SU-DHL-6 (cell line): ENCODE data around the gene GPR65.

Experiments used
- H2AFZ ChIP-seq: fragments of 200-600 bp; sonication (generic); 2 replicates; pipeline ENCODE4 v1.6.1; 2014; ENCODE audit warnings: low read depth, mild to moderate bottlenecking, moderate library complexity, mixed read lengths, antibody characterized with exemption, low read length; ENCODE audit not compliant: severe bottlenecking
- H3F3A ChIP-seq: fragments of 200-600 bp; shearing (Covaris generic); 2 replicates; pipeline ENCODE4 v1.6.0; 2016; ENCODE audit warnings: antibody characterized with exemption, mild to moderate bottlenecking; ENCODE audit not compliant: insufficient read depth
- H3K27ac ChIP-seq: fragments of 200-600 bp; sonication (generic); 2 replicates; pipeline ENCODE4 v1.5.1; 2016; ENCODE audit warnings: low read depth, mild to moderate bottlenecking, low read length, moderate library complexity, mixed read lengths
- H3K27me3 ChIP-seq: fragments of 200-600 bp; sonication (generic), shearing (Covaris generic); 2 replicates; pipeline ENCODE4 v1.6.0; 2014; ENCODE audit warnings: mild to moderate bottlenecking, low read length
- H3K36me3 ChIP-seq: fragments of 200-600 bp; sonication (generic); 2 replicates; pipeline ENCODE4 v1.6.1; 2014; ENCODE audit warnings: mild to moderate bottlenecking, low read length, mixed read lengths
- H3K4me2 ChIP-seq: fragments of 300-600, 200-600 bp; shearing (Covaris generic), sonication (generic); 2 replicates; pipeline ENCODE4 v1.6.0; 2014; ENCODE audit warnings: low read length, low read depth, mild to moderate bottlenecking; ENCODE audit not compliant: poor library complexity, severe bottlenecking
- H3K4me3 ChIP-seq: fragments of 200-600 bp; sonication (generic); 2 replicates; pipeline ENCODE4 v1.5.1; 2014; ENCODE audit warnings: antibody characterized with exemption, low read length, mild to moderate bottlenecking, mixed read lengths; ENCODE audit not compliant: insufficient read depth, poor library complexity, severe bottlenecking
- H3K79me2 ChIP-seq: fragments of 200-600 bp; sonication (generic); 2 replicates; pipeline ENCODE4 v1.6.1; 2014; ENCODE audit warnings: mild to moderate bottlenecking, low read length, moderate library complexity; ENCODE audit not compliant: insufficient read depth
- H3K9ac ChIP-seq: fragments of 200-600 bp; sonication (generic); 2 replicates; pipeline ENCODE4 v1.7.0; 2014; ENCODE audit warnings: mild to moderate bottlenecking, low read length
- H3K9me2 ChIP-seq: fragments of 200-600 bp; sonication (generic); replicated peaks from 2 replicates; pipeline ENCODE4 v1.6.1; 2014; ENCODE audit warnings: low read length; ENCODE audit not compliant: insufficient read depth
- H3K9me3 ChIP-seq: fragments of 200-600 bp; sonication (generic); 2 replicates; pipeline ENCODE4 v1.6.1; 2014; ENCODE audit warnings: low read length, mixed read lengths; ENCODE audit not compliant: insufficient read depth
- H4K20me1 ChIP-seq: fragments of 200-600 bp; sonication (generic); 2 replicates; pipeline ENCODE4 v1.6.1; 2014; ENCODE audit warnings: low read depth, mild to moderate bottlenecking, antibody characterized with exemption, low read length, moderate library complexity, mixed read lengths
- EZH2phosphoT487 ChIP-seq: fragments of 200-600 bp; sonication (generic), shearing (Covaris generic); conservative IDR thresholded peaks from 2 replicates; pipeline ENCODE4 v1.6.1; 2018; ENCODE audit warnings: mild to moderate bottlenecking, antibody characterized with exemption, low read length, moderate library complexity, mixed read lengths
- TF ChIP-seq, protein P1 (sequence below): fragments of 200-600 bp; sonication (generic); IDR thresholded peaks from one replicate; pipeline ENCODE4 v1.5.1; 2017; ENCODE audit warnings: antibody characterized with exemption, mild to moderate bottlenecking, low read length, moderate library complexity; ENCODE audit not compliant: insufficient read depth, poor library complexity, severe bottlenecking

Gene GPR65

DNA sequence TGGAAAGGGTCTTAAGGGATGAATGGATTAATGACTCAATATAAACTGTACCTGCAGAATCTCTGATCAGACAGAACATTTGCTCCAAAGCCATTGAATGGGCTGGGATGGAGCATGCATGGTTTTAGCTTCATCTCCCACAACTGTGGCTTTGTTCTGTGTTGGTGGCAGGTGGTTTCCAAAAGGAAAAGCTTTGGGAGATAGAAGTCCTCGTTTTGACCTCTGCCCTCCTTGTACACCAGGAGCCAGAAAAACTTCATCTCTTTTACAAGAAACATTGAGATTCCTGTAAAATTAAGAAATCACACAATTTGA lies 39.5 kb downstream of the GPR65 start:
- TF ChIP-seq, protein P1, sequence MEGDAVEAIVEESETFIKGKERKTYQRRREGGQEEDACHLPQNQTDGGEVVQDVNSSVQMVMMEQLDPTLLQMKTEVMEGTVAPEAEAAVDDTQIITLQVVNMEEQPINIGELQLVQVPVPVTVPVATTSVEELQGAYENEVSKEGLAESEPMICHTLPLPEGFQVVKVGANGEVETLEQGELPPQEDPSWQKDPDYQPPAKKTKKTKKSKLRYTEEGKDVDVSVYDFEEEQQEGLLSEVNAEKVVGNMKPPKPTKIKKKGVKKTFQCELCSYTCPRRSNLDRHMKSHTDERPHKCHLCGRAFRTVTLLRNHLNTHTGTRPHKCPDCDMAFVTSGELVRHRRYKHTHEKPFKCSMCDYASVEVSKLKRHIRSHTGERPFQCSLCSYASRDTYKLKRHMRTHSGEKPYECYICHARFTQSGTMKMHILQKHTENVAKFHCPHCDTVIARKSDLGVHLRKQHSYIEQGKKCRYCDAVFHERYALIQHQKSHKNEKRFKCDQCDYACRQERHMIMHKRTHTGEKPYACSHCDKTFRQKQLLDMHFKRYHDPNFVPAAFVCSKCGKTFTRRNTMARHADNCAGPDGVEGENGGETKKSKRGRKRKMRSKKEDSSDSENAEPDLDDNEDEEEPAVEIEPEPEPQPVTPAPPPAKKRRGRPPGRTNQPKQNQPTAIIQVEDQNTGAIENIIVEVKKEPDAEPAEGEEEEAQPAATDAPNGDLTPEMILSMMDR, result no peak
- TF ChIP-seq EZH2phosphoT487, result no peak
- no peaks in the 10 kb centered on the region for H3K36me3 ChIP-seq
- no peak overlapping the region for H2AFZ ChIP-seq
- no peaks in the 10 kb centered on the region for H3F3A ChIP-seq
- H3K27ac ChIP-seq, result no peak overlapping the region
- no peak overlapping the region for H3K4me3 ChIP-seq
- H3K79me2 ChIP-seq, result no peaks in the 10 kb centered on the region
- H3K9ac ChIP-seq, result no peak overlapping the region
- no peaks in the 10 kb centered on the region for H3K9me3 ChIP-seq
- no peaks in the 10 kb centered on the region for H3K27me3 ChIP-seq
- H3K9me2 ChIP-seq, result no peaks in the 10 kb centered on the region
- no peaks in the 10 kb centered on the region for H4K20me1 ChIP-seq
- no peak overlapping the region for H3K4me2 ChIP-seq

DNA sequence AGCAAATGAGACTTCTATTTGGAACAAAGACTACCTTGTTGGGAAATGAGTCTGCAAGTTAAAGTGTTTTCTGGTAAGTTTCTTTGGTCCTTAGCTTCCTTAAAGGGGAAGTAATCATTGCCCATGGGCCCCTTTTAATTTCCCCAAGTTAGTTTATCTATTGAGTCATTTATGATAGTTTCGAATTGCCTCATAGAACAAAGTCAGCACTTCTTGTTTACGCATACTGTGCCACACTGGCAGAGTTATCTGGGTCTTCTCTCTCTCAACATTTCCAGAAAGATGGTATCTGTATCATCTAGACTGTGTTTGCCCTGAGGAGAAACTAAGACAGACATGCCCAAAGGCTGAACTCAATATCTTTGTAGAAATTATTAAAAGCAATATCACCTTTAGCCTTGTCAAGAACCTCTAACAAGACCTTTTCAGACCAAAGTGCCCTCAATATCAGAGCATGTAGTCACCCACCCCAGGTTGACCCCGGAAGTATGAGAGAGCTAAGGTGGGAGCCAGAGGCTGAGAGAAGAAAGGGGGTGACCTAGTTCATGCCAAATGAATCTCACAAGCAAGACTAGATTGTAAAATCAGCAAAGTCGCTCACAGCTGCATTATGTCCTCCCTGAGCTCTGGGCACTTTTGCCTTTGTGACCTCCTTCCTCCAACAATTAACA lies 40.0 kb downstream of the GPR65 start:
- H3K4me3 ChIP-seq, result no peak overlapping the region
- H3K9ac ChIP-seq, result no peak overlapping the region
- no peaks in the 10 kb centered on the region for H3K79me2 ChIP-seq
- no peaks in the 10 kb centered on the region for H3K9me3 ChIP-seq
- H3K27ac ChIP-seq, result no peak overlapping the region
- no peak overlapping the region for H3K4me2 ChIP-seq
- TF ChIP-seq, protein P1, result no peak
- TF ChIP-seq EZH2phosphoT487, result no peak
- no peaks in the 10 kb centered on the region for H3F3A ChIP-seq
- H3K9me2 ChIP-seq, result no peaks in the 10 kb centered on the region
- no peak overlapping the region for H2AFZ ChIP-seq
- no peaks in the 10 kb centered on the region for H4K20me1 ChIP-seq
- H3K27me3 ChIP-seq, result no peaks in the 10 kb centered on the region
- H3K36me3 ChIP-seq, result no peaks in the 10 kb centered on the region

DNA sequence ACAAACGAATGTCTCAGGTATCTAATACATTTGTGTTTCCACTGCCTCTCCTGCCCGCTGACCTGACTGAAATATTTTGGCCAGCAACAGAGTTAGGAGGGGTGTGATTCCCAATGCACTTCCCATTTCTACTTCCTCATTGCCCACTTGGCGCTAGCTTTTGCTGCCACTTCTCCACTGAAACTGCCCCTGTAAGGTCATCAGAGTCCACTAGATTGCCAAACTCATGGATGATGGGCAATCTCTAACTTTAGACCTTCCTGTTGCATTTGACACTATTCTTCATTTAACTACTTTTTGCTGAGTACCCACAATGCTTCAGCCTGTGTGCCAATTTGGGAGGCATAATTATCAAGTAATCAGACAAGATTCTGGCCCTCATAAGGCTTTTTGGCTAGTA lies 40.8 kb downstream of the GPR65 start:
- Histone ChIP-seq H4K20me1 (no peaks in the 10 kb centered on the region), H2AFZ (no peak overlapping the region), H3K4me2 (no peak overlapping the region), H3K27ac (no peak overlapping the region), H3K9ac (no peak overlapping the region), H3K9me3 (no peaks in the 10 kb centered on the region), H3K4me3 (no peak overlapping the region), H3K36me3 (no peaks in the 10 kb centered on the region), H3F3A (no peaks in the 10 kb centered on the region), H3K27me3 (no peaks in the 10 kb centered on the region), H3K79me2 (no peaks in the 10 kb centered on the region), H3K9me2 (no peaks in the 10 kb centered on the region)
- TF ChIP-seq EZH2phosphoT487, result no peak
- TF ChIP-seq, protein P1, result no peak
